GM19351 (cell line): ENCODE data around the gene MYOM1.
A peak's percentile ranks its signal among the peaks of the same experiment; 100 is the strongest.

Experiments
- ATAC-seq: cut with Tn5 transposase; IDR thresholded peaks from one replicate; pipeline ENCODE4 v1.9.1; 2021; ENCODE audit warnings: mild to moderate bottlenecking, moderate library complexity; ENCODE audit not compliant: unreplicated experiment

The MYOM1 gene

DNA sequence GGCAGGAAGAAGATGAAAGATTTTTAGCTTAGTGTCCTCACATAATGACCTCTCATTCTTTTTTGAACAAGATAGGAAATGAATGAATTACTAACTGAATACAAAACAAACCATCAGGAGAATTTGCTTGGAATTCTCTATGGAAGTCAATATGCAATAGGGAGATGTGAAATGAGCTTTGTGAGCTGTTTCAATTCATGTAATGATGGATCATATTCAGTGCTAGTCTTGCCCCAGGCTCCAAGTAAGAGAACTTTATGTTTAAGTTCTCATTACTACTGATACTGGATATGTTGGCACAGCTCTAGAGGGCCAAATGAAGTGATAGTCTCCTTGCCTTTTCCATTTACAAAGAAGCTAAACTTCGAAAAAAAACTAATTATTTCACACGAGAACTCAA lies 29.2 kb downstream of the MYOM1 start:
- ATAC-seq, result no peak

GRCh38 chr18:3189884-3190283 lies 29.9 kb downstream of the MYOM1 start:
- no peak for ATAC-seq

GRCh38 chr18:3186678-3187658 lies 32.8 kb downstream of the MYOM1 start:
- ATAC-seq, result no peak

DNA sequence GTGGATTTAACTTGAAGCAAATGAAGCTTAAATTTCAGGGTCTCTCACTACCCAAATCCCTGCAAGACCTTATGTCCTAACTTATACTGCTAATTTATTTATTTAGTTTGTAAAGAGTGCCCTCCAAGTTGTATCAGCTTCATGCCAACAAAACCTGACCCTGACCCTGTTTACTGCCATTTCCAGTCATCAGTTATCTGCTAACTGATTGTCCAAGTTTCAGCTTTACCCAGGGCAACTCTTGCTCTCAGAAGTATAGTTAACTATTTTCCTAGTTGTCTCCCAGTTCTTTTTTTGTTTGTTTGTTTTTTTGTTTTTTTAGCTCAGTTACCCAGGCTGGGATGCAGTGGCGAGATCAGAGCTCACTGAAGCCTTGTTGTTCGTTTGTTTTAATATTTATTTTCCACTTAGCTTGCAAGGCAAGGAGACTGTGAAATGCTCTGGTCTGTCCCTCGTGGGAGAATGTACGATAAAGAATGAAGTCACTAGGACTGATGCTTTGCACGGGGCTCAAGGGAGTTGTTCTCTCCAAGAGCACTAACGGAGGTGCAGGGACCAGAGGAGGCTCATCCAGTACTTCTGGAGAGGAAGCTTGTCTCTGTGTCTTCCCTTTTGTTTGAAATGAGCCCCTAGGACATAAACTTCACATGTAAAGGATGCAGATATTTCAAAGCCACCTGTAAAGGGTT lies 35.3 kb downstream of the MYOM1 start:
- ATAC-seq, result no peak

- ATAC-seq, result no peak
These were observed 36.6 kb downstream of the MYOM1 start for GRCh38 chr18:3183103-3183717.

GRCh38 chr18:3180325-3180724 lies 39.4 kb downstream of the MYOM1 start:
- no peak for ATAC-seq

- peak; percentile 57 for ATAC-seq
These were observed 40.2 kb downstream of the MYOM1 start for GRCh38 chr18:3179430-3180089.

GRCh38 chr18:3177902-3178687 lies 41.7 kb downstream of the MYOM1 start:
- peak; percentile 86 for ATAC-seq

DNA sequence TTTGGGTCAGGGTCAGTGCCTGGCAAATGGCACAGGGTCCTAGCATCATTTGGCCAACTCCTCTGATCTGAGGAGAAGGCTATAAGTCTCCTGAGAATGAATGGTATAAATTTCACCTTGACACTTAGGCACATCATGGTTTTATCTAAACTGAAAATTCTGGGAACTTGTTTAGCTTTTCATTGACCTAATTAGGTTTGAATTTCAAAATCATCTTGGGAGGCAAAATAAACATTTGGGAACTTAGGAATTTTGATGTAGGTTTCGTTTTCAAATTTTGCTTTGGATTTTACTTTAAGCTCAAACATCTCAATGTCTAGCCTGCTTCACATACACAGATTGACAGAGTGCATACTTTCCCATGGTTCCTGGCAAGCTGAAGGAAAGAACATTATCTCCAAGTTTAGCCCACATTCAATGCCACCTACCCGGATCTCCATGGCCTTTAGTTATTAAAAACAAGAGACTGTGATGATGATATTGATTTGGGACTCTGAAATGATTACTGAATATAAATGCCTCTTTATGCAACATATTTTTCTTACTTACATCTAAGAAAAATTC lies 44.5 kb downstream of the MYOM1 start:
- no peak for ATAC-seq

DNA sequence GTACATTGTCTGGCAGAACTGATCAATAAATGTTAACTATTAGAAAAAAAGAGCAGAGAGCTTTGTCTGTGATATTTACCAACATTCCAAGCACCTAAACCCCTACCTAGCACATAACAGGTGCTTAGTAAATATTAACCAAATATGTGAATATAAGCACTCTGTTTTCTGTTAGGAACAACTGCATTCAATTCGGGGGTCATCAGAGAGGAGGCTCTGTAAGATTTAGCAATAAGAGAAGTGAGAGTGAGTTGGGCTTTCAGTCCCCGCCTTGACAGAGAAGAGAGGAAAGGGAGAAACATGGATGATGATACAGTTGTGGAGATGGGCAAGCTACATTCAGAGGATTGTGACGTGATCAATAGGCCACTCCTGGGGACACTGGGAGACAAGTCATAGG lies 47.7 kb downstream of the MYOM1 start:
- ATAC-seq, result no peak

DNA sequence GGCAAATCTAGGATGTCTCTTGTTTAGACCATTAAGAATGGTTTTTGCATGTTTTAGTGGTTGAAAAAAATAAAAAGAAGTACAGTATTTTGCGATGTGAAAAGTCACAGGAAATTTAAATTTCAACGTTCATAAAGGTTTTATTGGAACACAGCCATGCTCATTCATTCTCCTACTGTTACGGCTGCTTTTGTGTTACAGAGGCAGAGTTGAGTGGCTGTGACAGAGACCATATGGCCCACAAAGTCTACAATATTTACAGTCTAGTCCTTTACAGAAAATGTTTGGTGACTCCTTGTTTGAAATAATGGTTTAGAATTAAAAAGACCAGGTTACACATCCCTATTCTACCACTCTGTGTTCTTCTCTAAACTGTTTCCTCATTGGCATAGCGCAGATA lies 48.1 kb downstream of the MYOM1 start:
- ATAC-seq, result no peak

DNA sequence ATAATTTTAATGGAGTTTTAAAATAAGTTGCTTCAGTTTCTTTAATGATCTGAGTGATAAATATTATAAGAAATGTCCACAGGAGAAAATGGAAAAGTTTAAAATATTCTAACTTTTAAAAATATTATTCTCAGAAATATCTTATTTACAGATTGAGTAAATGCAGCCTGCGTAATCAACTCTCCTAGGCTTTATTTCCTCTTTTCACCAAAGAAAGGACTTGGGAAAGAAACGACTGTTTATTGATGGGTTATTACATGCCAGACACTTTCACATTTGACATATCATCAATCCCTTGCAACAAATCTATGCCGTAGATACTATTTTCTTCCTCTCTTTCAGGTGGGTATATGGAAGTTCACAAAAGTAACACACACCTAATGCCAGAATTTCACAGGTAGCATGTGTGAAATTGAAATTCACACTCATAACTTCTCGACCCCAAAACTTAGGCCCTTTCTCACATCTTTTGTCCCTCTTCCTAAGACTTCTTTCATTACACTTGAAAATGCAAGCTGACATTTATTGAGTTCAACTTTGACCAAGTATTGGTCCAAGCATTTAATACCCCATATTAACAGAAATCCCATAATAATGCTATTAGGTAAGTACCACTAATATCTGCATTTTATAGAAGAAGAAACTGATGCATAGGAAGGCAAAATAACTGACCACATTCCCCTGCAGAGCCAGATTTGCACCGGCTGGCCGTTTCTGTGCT lies 49.2 kb downstream of the MYOM1 start:
- no peak for ATAC-seq

- ATAC-seq, result no peak
These were observed 55.4 kb downstream of the MYOM1 start for GRCh38 chr18:3164381-3164780.

DNA sequence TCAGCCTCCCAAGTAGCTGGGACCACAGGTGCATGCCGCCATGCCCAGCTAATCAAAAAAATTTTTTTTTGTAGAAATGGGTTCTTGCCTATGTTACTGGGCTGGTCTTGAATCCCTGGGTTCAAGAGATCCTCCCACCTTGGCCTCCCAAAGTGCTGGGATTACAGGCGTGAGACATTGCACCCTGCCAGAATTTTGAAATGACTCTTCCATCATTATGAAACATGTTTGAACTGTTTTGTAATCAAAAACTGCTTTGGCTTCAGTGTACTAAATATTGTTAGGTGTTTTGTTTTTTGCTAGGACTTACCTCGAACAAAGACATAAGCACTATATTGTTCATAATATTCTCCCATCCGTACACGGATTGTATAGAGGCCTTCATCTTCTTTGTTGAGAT lies 55.8 kb downstream of the MYOM1 start:
- ATAC-seq, result no peak

GRCh38 chr18:3162181-3162580 lies 57.6 kb downstream of the MYOM1 start:
- ATAC-seq, result no peak

GRCh38 chr18:3159830-3160229 lies 59.9 kb downstream of the MYOM1 start:
- no peak for ATAC-seq

DNA sequence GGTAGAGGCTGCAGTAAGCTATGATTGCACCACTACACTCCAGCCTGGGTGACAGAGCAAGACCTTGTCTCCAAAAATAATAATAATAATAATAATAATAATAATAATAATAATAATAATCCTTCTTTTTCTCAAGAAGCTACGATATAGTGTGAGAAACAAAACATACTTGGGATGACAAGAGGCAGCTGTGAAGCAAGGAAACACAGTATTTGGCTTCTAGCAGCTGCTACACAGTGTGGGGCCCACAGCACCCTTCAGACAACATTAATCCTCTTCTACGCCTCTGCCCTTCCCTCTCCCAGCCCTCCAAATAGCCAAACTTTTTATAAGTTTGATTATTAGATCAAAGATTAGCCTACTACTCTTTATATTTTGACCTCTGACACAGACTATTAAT lies 62.2 kb downstream of the MYOM1 start:
- no peak for ATAC-seq

DNA sequence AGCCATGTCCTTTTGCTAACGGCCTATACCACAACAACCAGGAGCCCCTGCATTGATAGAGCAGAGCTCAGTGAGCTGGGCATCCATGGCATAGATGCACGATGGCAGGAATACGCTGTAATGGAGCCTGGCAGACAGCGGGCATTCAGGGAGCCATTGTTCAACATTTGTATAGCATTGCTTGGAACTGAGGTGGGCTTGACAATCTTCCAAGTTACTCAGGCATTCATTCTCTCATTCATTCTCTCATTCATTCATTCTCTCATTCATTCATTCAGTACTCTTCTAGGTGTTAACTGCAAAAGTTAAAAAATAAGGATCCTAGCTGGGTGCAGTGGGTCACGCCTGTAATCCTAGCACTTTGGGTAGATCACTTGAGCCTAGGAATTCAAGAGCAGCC lies 62.7 kb downstream of the MYOM1 start:
- no peak for ATAC-seq

DNA sequence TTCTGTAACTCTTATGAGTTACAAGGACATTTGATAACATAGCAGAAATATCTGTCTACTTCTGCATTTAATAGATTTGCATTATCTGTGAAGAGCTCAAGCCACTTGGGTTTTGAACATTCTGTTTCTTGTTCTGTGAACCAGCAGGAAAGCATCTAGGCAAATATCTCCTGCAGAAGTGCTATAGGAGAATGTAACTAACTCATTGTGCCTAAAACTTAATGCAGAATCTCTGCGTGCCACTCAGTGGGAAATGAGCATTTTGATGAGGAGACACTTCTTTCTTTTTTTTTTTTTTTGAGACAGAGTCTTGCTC lies 63.5 kb downstream of the MYOM1 start:
- ATAC-seq, result no peak

GRCh38 chr18:3154214-3154613 lies 65.6 kb downstream of the MYOM1 start:
- ATAC-seq, result no peak
